ENCODE data around the gene NAT9.

- TF ChIP-seq, protein P1, sequence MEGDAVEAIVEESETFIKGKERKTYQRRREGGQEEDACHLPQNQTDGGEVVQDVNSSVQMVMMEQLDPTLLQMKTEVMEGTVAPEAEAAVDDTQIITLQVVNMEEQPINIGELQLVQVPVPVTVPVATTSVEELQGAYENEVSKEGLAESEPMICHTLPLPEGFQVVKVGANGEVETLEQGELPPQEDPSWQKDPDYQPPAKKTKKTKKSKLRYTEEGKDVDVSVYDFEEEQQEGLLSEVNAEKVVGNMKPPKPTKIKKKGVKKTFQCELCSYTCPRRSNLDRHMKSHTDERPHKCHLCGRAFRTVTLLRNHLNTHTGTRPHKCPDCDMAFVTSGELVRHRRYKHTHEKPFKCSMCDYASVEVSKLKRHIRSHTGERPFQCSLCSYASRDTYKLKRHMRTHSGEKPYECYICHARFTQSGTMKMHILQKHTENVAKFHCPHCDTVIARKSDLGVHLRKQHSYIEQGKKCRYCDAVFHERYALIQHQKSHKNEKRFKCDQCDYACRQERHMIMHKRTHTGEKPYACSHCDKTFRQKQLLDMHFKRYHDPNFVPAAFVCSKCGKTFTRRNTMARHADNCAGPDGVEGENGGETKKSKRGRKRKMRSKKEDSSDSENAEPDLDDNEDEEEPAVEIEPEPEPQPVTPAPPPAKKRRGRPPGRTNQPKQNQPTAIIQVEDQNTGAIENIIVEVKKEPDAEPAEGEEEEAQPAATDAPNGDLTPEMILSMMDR (IDR thresholded peaks at IDR 0.05): no peak
- no peak for TF ChIP-seq MYC (IDR thresholded peaks at IDR 0.05; ENCODE audit: borderline replicate concordance, low read length)
- no peak; the same call in 1 of the 2 replicates for TF ChIP-seq POLR2A (IDR thresholded peaks at IDR 0.05; ENCODE audit: low read length)
- no peak for TF ChIP-seq USF2 (IDR thresholded peaks at IDR 0.05)
- TF ChIP-seq CHD4 (IDR thresholded peaks at IDR 0.05; ENCODE audit: borderline replicate concordance): no peak
- no peak for TF ChIP-seq PHF8 (IDR thresholded peaks at IDR 0.05; ENCODE audit: borderline replicate concordance, low read depth)
- TF ChIP-seq HEYL (CRISPR knock-in tag; IDR thresholded peaks at IDR 0.05): no peak
- no peak for TF ChIP-seq TP53 (CRISPR knock-in tag; IDR thresholded peaks at IDR 0.05)
- TF ChIP-seq E2F6 (IDR thresholded peaks at IDR 0.05; ENCODE audit: borderline replicate concordance, low read depth): no peak
Observed at GRCh38 chr17:74750327-74751069, 25.6 kb downstream of the NAT9 start.

Measured in A549 (cell line).